Dedifferentiated amniotic fluid mesenchymal stem cell (primary cell): ENCODE data around the gene WNT9B.

ENCODE experiments used
- DNase-seq: peaks from one replicate; pipeline ENCODE4 v3.0.0-alpha.2; 2016; ENCODE audit errors: extremely low spot score

The WNT9B gene

GRCh38 chr17:46851029-46851741 is at the start of gene WNT9B:
Gene WNT9B (plus strand): TSS chr17:46851583. CDS start chr17:46851639, 56 bp downstream.
- DNase-seq: no peak

- no peak for DNase-seq
Observed at GRCh38 chr17:46802800-46803199, 48.6 kb upstream of the WNT9B start.

GRCh38 chr17:46803544-46803943 is 47.8 kb upstream of the WNT9B start:
- DNase-seq: no peak

GRCh38 chr17:46805771-46806170 is 45.6 kb upstream of the WNT9B start:
- DNase-seq: no peak

GRCh38 chr17:46809110-46809571 is 42.2 kb upstream of the WNT9B start:
- DNase-seq: no peak

GRCh38 chr17:46810837-46811236 is 40.5 kb upstream of the WNT9B start:
- no peak for DNase-seq

- no peak for DNase-seq
Observed at GRCh38 chr17:46811978-46812583, 39.3 kb upstream of the WNT9B start.

GRCh38 chr17:46812624-46813318 is 38.6 kb upstream of the WNT9B start:
- DNase-seq: no peak

- no peak for DNase-seq
Observed at GRCh38 chr17:46813920-46814319, 37.5 kb upstream of the WNT9B start.

- no peak for DNase-seq
Observed at GRCh38 chr17:46814446-46814845, 36.9 kb upstream of the WNT9B start.

GRCh38 chr17:46815474-46816353 is 35.7 kb upstream of the WNT9B start:
- no peak for DNase-seq

GRCh38 chr17:46817151-46817900 is 34.1 kb upstream of the WNT9B start:
- no peak for DNase-seq

- no peak for DNase-seq
Observed at GRCh38 chr17:46817901-46818209, 33.5 kb upstream of the WNT9B start.

- DNase-seq: no peak
Observed at GRCh38 chr17:46818316-46818928, 33.0 kb upstream of the WNT9B start, which contains the start of gene WNT3. Gene WNT3 (minus strand): TSS chr17:46818692. CDS start chr17:46818597, 95 bp downstream.

GRCh38 chr17:46818929-46819859 is 32.2 kb upstream of the WNT9B start:
- no peak for DNase-seq

- DNase-seq: no peak
Observed at GRCh38 chr17:46819906-46820351, 31.5 kb upstream of the WNT9B start.

- no peak for DNase-seq
Observed at GRCh38 chr17:46820592-46821450, 30.6 kb upstream of the WNT9B start.
